Keratinocyte (primary cell): Measurements from ENCODE around the gene EXT2. TPM values are rescaled to one million over a fixed set of nuclear protein-coding genes. Genes with fewer than 3 reads are reported as not detected.

Experiments used
- DNase-seq: peaks from one replicate; pipeline ENCODE4 v3.0.0-alpha.2; 2011; ENCODE audit warnings: low read depth, missing footprints, low spot score
- FAIRE-seq: peaks from 2 replicates; lab custom pipeline; 2011; peaks lifted over from hg19 to GRCh38; lab: Jason Lieb, UNC
- H2AFZ ChIP-seq: 2 replicates; pipeline ENCODE4 v1.6.0; 2012; ENCODE audit warnings: low read length, control low read depth, inconsistent platforms; ENCODE audit not compliant: control insufficient read depth
- H3K27ac ChIP-seq: 2 replicates; pipeline ENCODE4 v1.5.1; 2011; ENCODE audit warnings: low read length; ENCODE audit not compliant: control insufficient read depth, insufficient read depth
- H3K27me3 ChIP-seq: 3 replicates; pipeline ENCODE4 v1.6.0; 2011; ENCODE audit warnings: low read length; ENCODE audit not compliant: control insufficient read depth, insufficient read depth; ENCODE audit errors: extremely low read depth
- H3K36me3 ChIP-seq, 2 experiments: 2 replicates in 1 of 2; 3 replicates in 1 of 2; pipeline ENCODE4 v1.5.1; 2011; ENCODE audit warnings: low read length in 2 of 2, mild to moderate bottlenecking in 1 of 2; ENCODE audit not compliant: control insufficient read depth in 2 of 2, insufficient read depth in 2 of 2; ENCODE audit errors: extremely low read depth in 1 of 2
- H3K4me1 ChIP-seq: 3 replicates; pipeline ENCODE4 v1.5.1; 2011; ENCODE audit warnings: low read length; ENCODE audit not compliant: control insufficient read depth, insufficient read depth; ENCODE audit errors: extremely low read depth
- H3K4me2 ChIP-seq: 3 replicates; pipeline ENCODE4 v1.6.0; 2011; ENCODE audit warnings: low read depth, low read length; ENCODE audit not compliant: control insufficient read depth, insufficient read depth; ENCODE audit errors: extremely low read depth
- H3K4me3 ChIP-seq, 3 experiments: fragments of 200-600 bp in 1 of 3; sonication (generic) in 1 of 3; 2 replicates in 2 of 3; 3 replicates in 1 of 3; pipeline ENCODE4 v1.5.1; 2011 to 2016; ENCODE audit warnings: low read length in 3 of 3, mild to moderate bottlenecking in 3 of 3, control low read depth in 2 of 3, inconsistent platforms in 1 of 3, low read depth in 1 of 3, mixed read lengths in 1 of 3, mixed run types in 1 of 3, moderate library complexity in 1 of 3; ENCODE audit not compliant: control insufficient read depth in 2 of 3, insufficient read depth in 2 of 3; ENCODE audit errors: extremely low read depth in 1 of 3
- H3K79me2 ChIP-seq: 2 replicates; pipeline ENCODE4 v1.6.0; 2012; ENCODE audit warnings: low read length; ENCODE audit not compliant: control insufficient read depth, insufficient read depth
- H3K9ac ChIP-seq: 3 replicates; pipeline ENCODE4 v1.6.0; 2011; ENCODE audit warnings: low read length; ENCODE audit not compliant: control insufficient read depth, insufficient read depth; ENCODE audit errors: extremely low read depth
- H3K9me1 ChIP-seq: 3 replicates; pipeline ENCODE4 v1.6.0; 2011; ENCODE audit warnings: low read length; ENCODE audit not compliant: control insufficient read depth, insufficient read depth; ENCODE audit errors: extremely low read depth
- H3K9me3 ChIP-seq: 2 replicates; pipeline ENCODE4 v1.5.1; 2012; ENCODE audit warnings: low read depth, low read length; ENCODE audit not compliant: control insufficient read depth
- H4K20me1 ChIP-seq: 3 replicates; pipeline ENCODE4 v1.6.0; 2011; ENCODE audit warnings: low read length; ENCODE audit not compliant: control insufficient read depth, insufficient read depth; ENCODE audit errors: extremely low read depth
- EZH2 ChIP-seq: IDR thresholded peaks from one replicate; pipeline ENCODE4 v1.6.1; 2012; ENCODE audit warnings: inconsistent platforms, mild to moderate bottlenecking, low read length, moderate library complexity
- dilution Hi-C: fragments of 300-500 bp; cut with MboI; formaldehyde crosslinking; loops from one replicate; pipeline ENCODE4 v1.7.0; 2020; ENCODE audit warnings: low sequenced_read_pairs; ENCODE audit not compliant: extremely low pct_ligation_motif_present
- polyA plus RNA-seq, 5 experiments: library from polyadenylated mRNA; depleted of rRNA in 3 of 5; stranded (reverse) in 3 of 5; stranded (forward) in 1 of 5; unstranded in 1 of 5; fragments of >200 nt; gene quantifications; 1 replicate in 1 of 5; 2 replicates in 3 of 5; 3 replicates in 1 of 5; pipeline versions ENCODE4 v1.2.1 to v1.2.3, GENCODE V29; 2011 to 2012; ENCODE audit warnings: missing spikeins in 2 of 5, low read depth in 1 of 5, low replicate concordance in 1 of 5
- TF ChIP-seq, protein P1 (sequence below), 3 experiments: IDR thresholded peaks in 1 of 3; conservative IDR thresholded peaks in 1 of 3; optimal IDR thresholded peaks in 1 of 3; 2 replicates in 2 of 3; 3 replicates in 1 of 3; pipeline versions ENCODE3 to v1.5.1; 2011; ENCODE audit warnings: low read length in 3 of 3, mild to moderate bottlenecking in 3 of 3, moderate library complexity in 2 of 3, control low read depth in 1 of 3, inconsistent platforms in 1 of 3; ENCODE audit not compliant: insufficient read depth in 2 of 3; ENCODE audit errors: extremely low read depth in 1 of 3

The EXT2 gene
- polyA plus RNA-seq, 1 donor (not counting 4 experiments of a cell fraction or from before 2014, with no cell fraction given): 148 TPM

DNA sequence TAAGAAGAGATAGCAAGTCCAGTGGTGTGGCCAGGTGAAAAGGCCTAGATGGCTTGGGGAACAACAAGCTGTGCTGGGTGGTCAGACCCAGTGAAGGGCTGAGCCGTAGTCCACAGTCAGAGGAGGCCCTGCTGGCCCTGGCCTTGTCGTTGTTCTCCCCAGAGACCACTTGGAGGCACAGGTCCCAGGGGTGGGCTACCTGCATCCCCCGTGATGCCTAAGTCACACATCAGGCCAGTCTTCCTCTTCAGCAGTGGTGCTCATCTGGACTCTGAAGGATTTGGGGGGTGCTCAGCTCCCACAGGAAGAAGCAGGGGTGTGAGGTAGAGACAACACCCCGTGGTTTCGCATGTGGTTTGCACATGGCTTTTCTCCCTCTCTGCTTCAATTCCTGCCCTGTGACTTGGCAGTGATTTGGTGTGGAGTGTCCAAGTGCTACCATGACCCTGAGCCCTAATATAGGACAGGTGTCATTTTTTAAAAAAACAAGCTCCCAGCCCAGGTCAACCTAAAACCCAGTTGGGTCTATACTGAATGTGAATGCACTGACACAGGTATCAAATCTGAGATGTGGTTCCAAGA, 163.5 kb downstream of the EXT2 start:
- Histone ChIP-seq H3K27me3 (no peaks in the 10 kb centered on the region), H3K4me1 (peaks cover 23% of the 10 kb centered on the region), H3K79me2 (no peaks in the 10 kb centered on the region), H3K9me1 (peaks cover 4% of the 10 kb centered on the region), H3K9me3 (no peaks in the 10 kb centered on the region), H3K4me2 (no peak overlapping the region), H3K27ac (no peak overlapping the region), H4K20me1 (peaks cover 3% of the 10 kb centered on the region), H2AFZ (no peak overlapping the region), H3K4me3 (no peak overlapping the region), H3K9ac (no peak overlapping the region), H3K36me3 (no peaks in the 10 kb centered on the region)
- FAIRE-seq (no peak), DNase-seq (no peak)
- no peak for TF ChIP-seq EZH2
- TF ChIP-seq, protein P1, sequence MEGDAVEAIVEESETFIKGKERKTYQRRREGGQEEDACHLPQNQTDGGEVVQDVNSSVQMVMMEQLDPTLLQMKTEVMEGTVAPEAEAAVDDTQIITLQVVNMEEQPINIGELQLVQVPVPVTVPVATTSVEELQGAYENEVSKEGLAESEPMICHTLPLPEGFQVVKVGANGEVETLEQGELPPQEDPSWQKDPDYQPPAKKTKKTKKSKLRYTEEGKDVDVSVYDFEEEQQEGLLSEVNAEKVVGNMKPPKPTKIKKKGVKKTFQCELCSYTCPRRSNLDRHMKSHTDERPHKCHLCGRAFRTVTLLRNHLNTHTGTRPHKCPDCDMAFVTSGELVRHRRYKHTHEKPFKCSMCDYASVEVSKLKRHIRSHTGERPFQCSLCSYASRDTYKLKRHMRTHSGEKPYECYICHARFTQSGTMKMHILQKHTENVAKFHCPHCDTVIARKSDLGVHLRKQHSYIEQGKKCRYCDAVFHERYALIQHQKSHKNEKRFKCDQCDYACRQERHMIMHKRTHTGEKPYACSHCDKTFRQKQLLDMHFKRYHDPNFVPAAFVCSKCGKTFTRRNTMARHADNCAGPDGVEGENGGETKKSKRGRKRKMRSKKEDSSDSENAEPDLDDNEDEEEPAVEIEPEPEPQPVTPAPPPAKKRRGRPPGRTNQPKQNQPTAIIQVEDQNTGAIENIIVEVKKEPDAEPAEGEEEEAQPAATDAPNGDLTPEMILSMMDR (optimal IDR thresholded peaks at IDR 0.05 in 1 of 3, IDR thresholded peaks at IDR 0.05 in 1 of 3, conservative IDR thresholded peaks at IDR 0.05 in 1 of 3; ENCODE audit: extremely low read depth in 1 of 3, insufficient read depth in 2 of 3, low read length in 3 of 3): no peak
- dilution Hi-C loops: no loop called here

DNA sequence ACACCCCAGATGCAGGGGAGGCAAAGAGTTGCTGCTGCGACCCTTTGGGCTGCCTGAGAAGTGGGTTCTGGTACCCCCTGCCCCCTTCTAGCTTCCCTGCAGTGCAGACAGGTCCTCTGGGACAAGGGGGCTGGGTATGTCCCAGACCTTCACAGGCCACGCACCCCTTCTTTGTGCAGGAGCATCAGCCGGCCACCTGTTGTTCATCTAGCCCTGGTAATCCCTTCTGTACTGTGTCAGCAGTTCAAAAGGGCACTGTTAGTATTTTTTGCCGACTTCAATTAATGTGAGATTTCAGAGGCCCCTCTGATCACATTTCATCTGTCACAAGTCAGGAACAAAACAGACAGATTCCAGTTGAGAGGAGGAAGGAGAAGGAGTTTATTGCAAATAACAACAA, 164.6 kb downstream of the EXT2 start:
- dilution Hi-C loops: no loop called here

More for the DNA sequence above, 164.6 kb downstream of the EXT2 start:
- no peaks in the 10 kb centered on the region for H3K36me3 ChIP-seq
- H3K27ac ChIP-seq: no peak overlapping the region
- H3K9me1 ChIP-seq: peaks cover 4% of the 10 kb centered on the region
- no peaks in the 10 kb centered on the region for H3K79me2 ChIP-seq
- no peak overlapping the region for H2AFZ ChIP-seq
- H3K9ac ChIP-seq: no peak overlapping the region
- H4K20me1 ChIP-seq: peaks cover 3% of the 10 kb centered on the region
- H3K4me3 ChIP-seq: no peak overlapping the region
- H3K4me2 ChIP-seq: no peak overlapping the region
- TF ChIP-seq, protein P1 (optimal IDR thresholded peaks at IDR 0.05 in 1 of 3, IDR thresholded peaks at IDR 0.05 in 1 of 3, conservative IDR thresholded peaks at IDR 0.05 in 1 of 3; ENCODE audit: extremely low read depth in 1 of 3, insufficient read depth in 2 of 3, low read length in 3 of 3): no peak
- TF ChIP-seq EZH2: no peak
- DNase-seq (no peak), FAIRE-seq (no peak)
- no peaks in the 10 kb centered on the region for H3K9me3 ChIP-seq
- H3K4me1 ChIP-seq: peaks cover 23% of the 10 kb centered on the region
- no peaks in the 10 kb centered on the region for H3K27me3 ChIP-seq
